Measurements from ENCODE around the gene STARD13. TPM values are rescaled to one million over a fixed set of nuclear protein-coding genes. Genes with fewer than 3 reads are reported as not detected.
A peak's percentile ranks its signal among the peaks of the same experiment; 100 is the strongest.
"Not testable (repeated sequence)": the region's sequence is repeated elsewhere in the genome, so short reads cannot be mapped to it uniquely, and the experiment has no call there.

The STARD13 gene
- total RNA-seq, 6 experiments from 2014 or later = 27.9 to 38.3 (median 34.5) TPM

GRCh38 chr13:33249066-33249465 is 36.5 kb downstream of the STARD13 start:
- Mint-ChIP-seq H3K4me1 (ENCODE audit: low read depth) (peaks cover 80% of the 10 kb centered on the region), H3K27me3 (ENCODE audit: insufficient read depth) (no peaks in the 10 kb centered on the region; the same call in 1 of the 2 replicates), H3K36me3 (ENCODE audit: low read depth) (peaks cover 53% of the 10 kb centered on the region), H3K4me3 (peak overlapping the region; percentile 63), H3K9me3 (no peaks in the 10 kb centered on the region; the same call in 1 of the 2 replicates), H3K27ac (peak overlapping the region; percentile 74)
- no peak for DNase-seq
- TF ChIP-seq CTCF (IDR thresholded peaks at IDR 0.05) = no peak

GRCh38 chr13:33245505-33246158 is 39.9 kb downstream of the STARD13 start:
- Mint-ChIP-seq H3K36me3 (ENCODE audit: low read depth) (peaks cover 48% of the 10 kb centered on the region), H3K27ac (peak overlapping the region; percentile 33; the same call in 1 of the 2 replicates), H3K27me3 (ENCODE audit: insufficient read depth) (0 out of 2 replicates have a peak, but pooled peaks cover 1% of the 10 kb centered on the region), H3K9me3 (no peaks in the 10 kb centered on the region; the same call in 1 of the 2 replicates), H3K4me3 (no peak overlapping the region; the same call in 1 of the 2 replicates), H3K4me1 (ENCODE audit: low read depth) (peaks cover 54% of the 10 kb centered on the region)
- TF ChIP-seq CTCF (IDR thresholded peaks at IDR 0.05) = no peak
- DNase-seq = no peak

- DNase-seq = no peak
- no peak overlapping the region for H3K4me3 Mint-ChIP-seq
- H3K36me3 Mint-ChIP-seq (ENCODE audit: low read depth) = peaks cover 55% of the 10 kb centered on the region
- H3K9me3 Mint-ChIP-seq = peaks cover 5% of the 10 kb centered on the region
- TF ChIP-seq CTCF (IDR thresholded peaks at IDR 0.05) = no peak
- H3K27ac Mint-ChIP-seq = no peak overlapping the region; the same call in 1 of the 2 replicates
- H3K4me1 Mint-ChIP-seq (ENCODE audit: low read depth) = peaks cover 47% of the 10 kb centered on the region
- H3K27me3 Mint-ChIP-seq (ENCODE audit: insufficient read depth) = 0 out of 2 replicates have a peak, but pooled peaks cover 1% of the 10 kb centered on the region
Measured at GRCh38 chr13:33244907-33245287, 40.7 kb downstream of the STARD13 start.

- TF ChIP-seq CTCF (IDR thresholded peaks at IDR 0.05) = no peak
- DNase-seq = no peak
- peaks cover 61% of the 10 kb centered on the region for H3K36me3 Mint-ChIP-seq (ENCODE audit: low read depth)
- 0 out of 2 replicates have a peak, but pooled peaks cover 1% of the 10 kb centered on the region for H3K27me3 Mint-ChIP-seq (ENCODE audit: insufficient read depth)
- peaks cover 41% of the 10 kb centered on the region for H3K4me1 Mint-ChIP-seq (ENCODE audit: low read depth)
- no peak overlapping the region for H3K4me3 Mint-ChIP-seq
- H3K9me3 Mint-ChIP-seq = peaks cover 9% of the 10 kb centered on the region
- H3K27ac Mint-ChIP-seq = peak overlapping the region; percentile 49; the same call in 1 of the 2 replicates
Measured at GRCh38 chr13:33244210-33244906, 41.2 kb downstream of the STARD13 start.

- H3K36me3 Mint-ChIP-seq (ENCODE audit: low read depth) = peaks cover 62% of the 10 kb centered on the region
- peaks cover 9% of the 10 kb centered on the region for H3K9me3 Mint-ChIP-seq
- peak overlapping the region; percentile 15 for H3K27ac Mint-ChIP-seq
- H3K4me3 Mint-ChIP-seq = no peak overlapping the region; the same call in 1 of the 2 replicates
- peaks cover 35% of the 10 kb centered on the region for H3K4me1 Mint-ChIP-seq (ENCODE audit: low read depth)
- DNase-seq = no peak
- no peak for TF ChIP-seq CTCF (IDR thresholded peaks at IDR 0.05)
- 0 out of 2 replicates have a peak, but pooled peaks cover 1% of the 10 kb centered on the region for H3K27me3 Mint-ChIP-seq (ENCODE audit: insufficient read depth)
Measured at GRCh38 chr13:33242984-33243617, 42.5 kb downstream of the STARD13 start.

GRCh38 chr13:33242372-33242771 is 43.2 kb downstream of the STARD13 start:
- not testable (repeated sequence) for H3K27ac Mint-ChIP-seq; DNase-seq; H3K4me3 Mint-ChIP-seq; H3K9me3 Mint-ChIP-seq; H3K27me3 Mint-ChIP-seq (ENCODE audit: insufficient read depth)
- H3K4me1 Mint-ChIP-seq (ENCODE audit: low read depth) = peaks cover 40% of the 10 kb centered on the region
- H3K36me3 Mint-ChIP-seq (ENCODE audit: low read depth) = peaks cover 69% of the 10 kb centered on the region
